Ureter (tissue), 1 donor: ENCODE results near the gene TARS1. TPM values are rescaled to one million over a fixed set of nuclear protein-coding genes. Genes with fewer than 3 reads are reported as not detected.

Experiments used
- DNase-seq: peaks from one replicate; pipeline ENCODE4 v3.0.0-alpha.2; 2020; ENCODE audit warnings: low spot score
- total RNA-seq: library from RNA; stranded (reverse); gene quantifications from one replicate; pipeline ENCODE4 v1.2.4, GENCODE V29; 2023
- donor health status: DM: yes; HTN: yes; CAD: no.

Gene TARS1
- 149 TPM for total RNA-seq

GRCh38 chr5:33440482-33441240, at the start of gene TARS1:
Gene TARS1 (plus strand): TSS chr5:33440965. CDS start chr5:33441087, 122 bp downstream.
- DNase-seq: peak; percentile 99

- no peak for DNase-seq
These were observed 42.3 kb upstream of the TARS1 start for GRCh38 chr5:33398501-33398900.

GRCh38 chr5:33400675-33401074, 40.1 kb upstream of the TARS1 start:
- no peak for DNase-seq

- no peak for DNase-seq
These were observed 39.0 kb upstream of the TARS1 start for GRCh38 chr5:33401482-33402390.

- no peak for DNase-seq
These were observed 37.6 kb upstream of the TARS1 start for GRCh38 chr5:33403187-33403586.

GRCh38 chr5:33408816-33409215, 31.9 kb upstream of the TARS1 start:
- DNase-seq: no peak

- no peak for DNase-seq
These were observed 31.2 kb upstream of the TARS1 start for GRCh38 chr5:33409435-33410170.

GRCh38 chr5:33410221-33410620, 30.5 kb upstream of the TARS1 start:
- no peak for DNase-seq

GRCh38 chr5:33411498-33411897, 29.3 kb upstream of the TARS1 start:
- DNase-seq: no peak

- no peak for DNase-seq
These were observed 24.9 kb upstream of the TARS1 start for GRCh38 chr5:33415811-33416354.

- no peak for DNase-seq
These were observed 23.1 kb upstream of the TARS1 start for GRCh38 chr5:33417632-33418031.

- no peak for DNase-seq
These were observed 19.8 kb upstream of the TARS1 start for GRCh38 chr5:33420946-33421345.

- no peak for DNase-seq
These were observed 18.6 kb upstream of the TARS1 start for GRCh38 chr5:33422191-33422590.

GRCh38 chr5:33423018-33423630, 17.6 kb upstream of the TARS1 start:
- no peak for DNase-seq

- DNase-seq: no peak
These were observed 15.5 kb upstream of the TARS1 start for GRCh38 chr5:33425314-33425713.

GRCh38 chr5:33430983-33431382, 9.8 kb upstream of the TARS1 start:
- DNase-seq: no peak

GRCh38 chr5:33432656-33433055, 8.1 kb upstream of the TARS1 start:
- DNase-seq: no peak

GRCh38 chr5:33433303-33434240, 7.2 kb upstream of the TARS1 start:
- DNase-seq: no peak

GRCh38 chr5:33435893-33436490, 4.8 kb upstream of the TARS1 start:
- DNase-seq: peak; percentile 75

- no peak for DNase-seq
These were observed 1.8 kb upstream of the TARS1 start for GRCh38 chr5:33438996-33439395.
